GM18508 (cell line): ENCODE data around the gene POLE.

Experiments
- ATAC-seq: cut with Tn5 transposase; IDR thresholded peaks from one replicate; pipeline ENCODE4 v1.9.1; 2021; ENCODE audit warnings: moderate number of reproducible peaks; ENCODE audit not compliant: insufficient read depth, unreplicated experiment

The POLE gene

DNA sequence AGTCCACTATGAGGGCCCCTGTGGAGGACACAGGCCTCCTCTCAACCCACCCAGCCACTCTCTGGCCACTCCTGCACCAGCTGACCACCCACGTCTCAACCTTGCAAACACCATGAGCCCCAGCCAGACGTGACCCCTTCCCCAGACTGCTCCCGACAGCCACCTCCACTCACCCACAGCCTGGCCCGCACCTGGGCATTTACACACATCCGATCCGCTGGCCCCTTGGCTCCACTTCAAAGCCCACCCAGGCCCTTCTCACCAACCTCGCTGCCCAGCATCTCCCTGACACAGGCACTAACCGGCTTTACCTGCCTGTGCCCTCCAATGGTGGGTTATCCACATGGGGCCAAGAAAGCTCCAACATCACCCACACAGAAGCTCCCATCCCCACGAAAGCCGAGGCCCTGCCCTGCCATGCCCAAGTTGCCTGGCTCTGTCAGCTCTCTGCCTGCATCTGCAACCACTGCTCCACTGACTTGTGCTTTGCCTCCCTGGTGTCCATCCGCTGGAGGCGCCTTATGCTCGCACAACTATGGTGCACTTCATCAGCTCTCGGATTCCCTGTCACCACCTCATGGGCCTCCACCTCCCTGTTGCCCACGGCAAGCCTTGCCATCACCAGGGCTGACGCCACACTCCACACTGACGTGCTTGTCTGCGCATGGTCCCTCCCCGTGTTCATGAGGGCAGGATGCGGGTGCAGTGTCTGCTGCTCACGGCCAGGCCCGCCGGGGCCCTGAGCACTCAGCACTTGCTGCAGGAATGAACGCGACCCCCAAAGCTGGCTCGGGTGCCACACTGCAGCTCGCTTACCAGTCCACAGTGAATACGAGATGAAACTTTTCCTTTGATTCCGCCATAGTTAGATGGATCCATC, 51.8 kb downstream of the POLE start:
- ATAC-seq = no peak

DNA sequence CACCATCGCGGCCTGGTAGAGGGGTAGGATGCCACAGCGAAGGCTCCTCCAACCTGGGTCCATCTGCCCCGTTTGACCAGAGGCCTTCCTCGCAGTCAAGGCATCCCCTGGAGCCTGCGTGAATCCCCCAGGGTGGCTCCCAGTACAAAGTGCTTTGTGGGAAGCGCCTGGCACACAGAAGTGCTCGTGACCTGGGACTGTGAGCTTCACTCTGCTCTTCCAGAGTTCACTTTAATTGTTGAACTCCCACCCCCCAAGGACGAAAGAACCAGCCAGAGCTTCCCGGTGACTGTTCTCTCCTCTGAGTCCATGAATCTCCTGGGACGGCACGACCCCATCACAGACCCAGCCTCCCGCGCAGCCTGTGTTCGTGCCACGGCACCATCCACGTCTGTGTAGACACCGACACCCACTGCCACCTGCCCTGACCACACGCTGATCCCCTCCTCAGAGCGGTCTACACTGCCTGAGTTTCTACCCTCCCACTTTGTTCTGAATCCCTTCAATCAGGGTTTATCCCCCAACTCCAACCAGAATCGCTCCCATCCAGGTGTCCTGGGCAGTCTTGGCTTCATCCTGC, 52.6 kb downstream of the POLE start:
- no peak for ATAC-seq

DNA sequence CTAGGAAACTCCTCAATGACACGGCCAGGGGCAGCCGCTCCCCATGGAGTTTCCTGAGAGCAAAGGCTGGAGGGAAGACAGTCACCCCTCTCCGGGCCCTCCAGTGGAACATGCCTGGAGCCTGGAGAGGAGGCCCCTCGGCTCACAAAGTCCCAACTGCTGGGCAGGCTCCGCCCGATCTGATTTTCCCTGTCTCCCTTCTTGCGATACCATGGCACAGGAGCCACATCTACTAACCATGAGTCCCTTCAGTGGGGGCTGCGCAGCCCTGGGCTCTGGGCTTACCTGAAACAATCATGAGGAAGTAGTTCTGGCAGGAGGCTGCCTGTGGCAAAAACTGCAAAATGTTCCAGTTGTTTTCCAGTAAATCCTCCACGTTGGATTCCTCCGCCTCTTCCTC, 53.2 kb downstream of the POLE start:
- ATAC-seq = no peak

GRCh38 chr12:132633398-132633797, 53.7 kb downstream of the POLE start:
- no peak for ATAC-seq

GRCh38 chr12:132632521-132633228, 54.5 kb downstream of the POLE start:
- ATAC-seq = no peak

DNA sequence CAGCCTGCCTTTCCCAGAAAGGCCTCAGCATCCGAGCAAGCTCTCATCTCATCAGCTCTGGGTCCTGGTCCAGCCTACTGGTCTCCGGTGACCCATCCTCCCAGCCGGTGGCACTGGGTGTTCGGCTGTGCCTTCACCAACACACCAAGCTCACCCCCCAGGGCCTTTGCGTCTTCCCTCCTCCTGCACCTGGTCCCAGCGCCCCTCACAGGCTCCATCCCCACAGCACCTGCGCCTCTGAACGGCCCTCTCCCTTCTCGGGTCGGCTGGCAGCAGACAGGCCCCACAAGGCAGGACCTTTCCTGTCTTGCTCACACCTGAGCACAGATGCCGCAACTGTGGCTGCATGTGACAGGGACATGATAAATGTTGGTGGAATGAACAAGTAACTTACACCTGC, 55.5 kb downstream of the POLE start:
- ATAC-seq = no peak

GRCh38 chr12:132630672-132631071, 56.5 kb downstream of the POLE start:
- ATAC-seq = no peak

GRCh38 chr12:132629330-132629729, 57.8 kb downstream of the POLE start:
- no peak for ATAC-seq

GRCh38 chr12:132625731-132626430, 61.3 kb downstream of the POLE start:
- ATAC-seq = no peak

DNA sequence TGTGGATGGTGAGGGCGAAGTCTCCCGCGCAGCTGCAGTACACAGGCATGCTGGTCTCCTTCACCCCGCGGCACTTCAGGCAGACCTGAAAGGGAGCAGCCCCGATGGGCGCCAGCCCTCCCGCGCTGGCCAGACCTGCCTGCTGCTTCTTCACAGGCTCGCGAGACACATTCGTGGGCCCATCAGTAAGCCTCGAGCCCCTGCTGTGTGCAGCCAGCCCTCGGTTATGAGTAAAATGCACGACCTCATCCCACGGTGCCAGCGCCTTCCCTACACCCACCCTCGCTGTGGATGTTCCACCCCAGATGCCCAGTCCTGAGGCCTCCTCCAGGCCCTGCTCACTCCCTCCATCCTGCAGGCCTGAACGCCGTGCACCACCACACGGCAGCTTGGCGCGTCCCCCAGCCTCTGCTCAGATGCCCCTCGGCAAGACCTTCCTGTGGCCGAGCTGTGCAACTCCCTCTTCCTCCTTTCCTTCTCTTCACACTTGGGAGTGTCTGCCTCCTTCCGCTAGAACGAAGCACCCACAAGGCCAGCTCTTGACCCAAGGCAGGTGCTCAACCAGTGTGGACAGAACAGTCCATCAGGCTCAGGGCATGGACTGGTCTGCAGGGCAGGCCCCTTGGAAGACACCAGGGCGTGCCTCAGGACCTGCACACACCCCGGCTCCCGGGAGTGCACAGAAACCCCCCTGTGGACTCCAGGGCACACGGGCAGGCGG, 62.1 kb downstream of the POLE start:
- no peak for ATAC-seq

DNA sequence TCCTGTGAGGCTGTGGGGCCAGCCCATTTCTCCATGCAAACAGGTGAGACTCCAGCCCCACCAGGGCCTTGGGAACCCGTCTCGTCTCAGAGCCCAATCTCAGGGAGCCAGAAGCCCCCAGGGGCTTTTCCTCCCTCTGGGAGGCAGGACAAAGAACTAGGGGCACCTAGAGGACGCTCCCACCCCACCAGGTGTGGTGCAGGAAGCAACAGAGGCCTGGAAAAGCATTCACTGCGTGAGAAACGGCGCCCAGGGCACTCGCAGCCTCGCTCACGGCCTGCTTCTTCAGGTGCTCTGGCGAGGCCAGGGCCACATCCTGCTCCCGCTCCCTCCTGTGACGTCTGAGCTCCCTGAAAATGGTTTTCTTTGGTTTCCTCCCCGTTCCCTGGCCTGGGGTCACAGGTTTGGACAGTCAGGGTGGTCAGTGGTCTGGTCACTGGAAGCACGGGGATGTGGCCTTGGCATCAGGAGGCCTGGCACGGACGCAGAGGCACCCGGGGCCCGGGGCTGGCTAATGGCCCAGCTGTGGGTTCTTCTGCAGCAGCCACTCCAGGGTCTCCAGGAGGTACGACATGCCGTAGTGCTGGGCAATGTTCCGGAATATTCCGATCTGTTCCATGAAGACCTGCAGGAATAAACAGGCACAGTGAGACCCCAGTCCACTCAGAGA, 62.8 kb downstream of the POLE start:
- ATAC-seq = no peak

DNA sequence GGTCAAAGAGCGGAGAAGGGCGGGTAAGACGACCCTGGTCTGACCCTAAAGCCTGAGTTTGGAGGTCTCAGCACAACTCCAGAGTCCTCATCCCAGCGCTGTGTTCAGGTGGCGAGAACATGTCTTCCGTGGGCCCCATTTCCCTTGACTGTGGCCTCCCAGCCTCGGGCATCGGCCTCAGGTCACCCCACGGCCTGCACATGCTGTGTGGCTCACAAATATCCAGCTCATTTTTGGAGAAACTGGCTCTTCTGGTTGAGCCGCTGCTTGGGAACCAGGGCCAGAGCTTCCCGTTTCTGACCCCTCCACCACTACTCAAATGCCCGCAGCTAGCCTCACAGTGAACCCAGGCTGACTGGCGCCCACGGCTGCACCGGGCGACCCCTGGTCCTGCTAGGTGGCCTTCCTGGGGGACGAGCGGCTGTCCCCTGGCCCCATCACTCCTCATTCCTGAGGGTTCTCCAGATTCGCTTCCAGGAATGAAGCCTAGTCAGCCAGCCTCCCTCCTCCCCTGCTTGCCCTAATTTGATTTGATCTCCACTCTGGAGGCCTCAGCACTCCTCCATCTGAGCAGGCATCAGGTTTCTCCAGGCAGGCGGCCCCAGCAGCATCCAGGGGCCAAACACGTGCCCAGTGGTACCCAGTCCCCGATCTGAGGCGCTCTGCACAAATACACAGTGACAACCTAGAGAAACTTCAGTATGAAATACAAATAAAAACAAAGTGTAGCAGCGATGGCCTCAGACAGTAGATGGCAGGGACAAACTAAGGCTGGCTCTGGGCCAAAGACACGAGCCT, 63.9 kb downstream of the POLE start:
- no peak for ATAC-seq

- no peak for ATAC-seq
Observed at GRCh38 chr12:132622437-132623071, 64.6 kb downstream of the POLE start.

GRCh38 chr12:132621657-132622435, 65.3 kb downstream of the POLE start:
- no peak for ATAC-seq

DNA sequence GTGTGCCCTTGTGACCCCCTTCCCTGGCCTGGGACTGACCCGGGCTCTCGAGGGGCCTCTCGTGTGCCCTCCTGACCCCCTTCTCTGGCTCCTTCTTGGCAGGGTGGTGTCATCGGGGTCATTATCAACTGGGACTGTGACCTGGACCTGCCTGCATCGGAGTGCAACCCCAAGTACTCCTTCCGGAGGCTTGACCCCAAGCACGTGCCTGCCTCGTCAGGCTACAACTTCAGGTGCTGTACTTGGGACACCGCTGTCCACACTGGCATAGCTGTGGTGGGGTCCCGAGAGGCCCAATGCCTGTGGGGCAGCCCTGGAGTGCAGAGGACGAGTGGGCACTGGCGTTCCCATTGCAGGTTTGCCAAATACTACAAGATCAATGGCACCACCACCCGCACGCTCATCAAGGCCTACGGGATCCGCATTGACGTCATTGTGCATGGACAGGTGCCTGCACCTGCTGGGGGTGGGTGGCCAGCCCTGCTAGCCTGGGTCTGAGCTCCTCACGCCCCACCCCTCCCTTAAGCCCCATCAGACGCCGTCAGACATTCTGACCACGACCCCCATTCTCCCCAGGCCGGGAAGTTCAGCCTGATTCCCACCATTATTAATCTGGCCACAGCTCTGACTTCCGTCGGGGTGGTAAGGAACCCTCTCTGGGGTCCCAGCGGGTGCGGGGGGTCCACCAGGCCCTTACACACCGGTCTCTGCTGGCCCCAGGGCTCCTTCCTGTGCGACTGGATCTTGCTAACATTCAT, 66.1 kb downstream of the POLE start:
- ATAC-seq = no peak

DNA sequence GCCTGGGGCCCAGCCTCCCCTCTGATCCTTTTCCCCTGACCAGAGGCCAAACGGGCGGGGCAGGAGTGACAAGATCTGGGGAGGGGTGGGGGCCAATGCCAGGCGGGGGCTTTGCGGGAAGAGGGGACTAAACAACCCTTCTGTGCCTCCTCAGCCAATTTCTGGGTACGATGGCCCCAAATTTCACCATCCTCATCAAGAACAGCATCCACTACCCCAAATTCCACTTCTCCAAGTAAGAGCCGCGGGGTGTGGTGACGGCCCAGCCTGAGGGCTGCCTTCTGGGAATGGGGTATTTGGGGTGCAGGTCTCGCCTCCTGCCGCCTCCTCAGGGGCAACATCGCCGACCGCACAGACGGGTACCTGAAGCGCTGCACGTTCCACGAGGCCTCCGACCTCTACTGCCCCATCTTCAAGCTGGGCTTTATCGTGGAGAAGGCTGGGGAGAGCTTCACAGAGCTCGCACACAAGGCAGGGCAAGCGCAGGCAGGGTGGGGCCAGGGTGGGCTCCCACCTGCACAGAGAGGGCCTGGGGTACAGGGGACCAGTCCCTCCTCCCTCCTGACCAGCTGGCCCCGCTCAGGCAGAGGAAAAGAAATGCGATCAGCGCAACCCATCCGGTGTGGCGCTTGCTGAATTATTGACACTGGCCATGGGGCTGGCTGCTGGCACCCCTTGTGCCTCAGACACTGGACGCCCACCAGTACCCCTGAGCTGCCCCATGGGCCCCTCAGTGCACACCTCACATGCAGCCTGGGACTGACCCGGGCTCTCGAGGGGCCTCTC, 66.8 kb downstream of the POLE start:
- ATAC-seq = no peak
